Left hindlimb (tissue), 1 donor: ENCODE data around the gene PSKH1.

ENCODE experiments used
- DNase-seq: peaks from one replicate; pipeline ENCODE4 v3.0.0-alpha.2; 2018

PSKH1 gene

GRCh38 chr16:67868290-67868689 lies 24.8 kb upstream of the PSKH1 start:
- DNase-seq = no peak

DNA sequence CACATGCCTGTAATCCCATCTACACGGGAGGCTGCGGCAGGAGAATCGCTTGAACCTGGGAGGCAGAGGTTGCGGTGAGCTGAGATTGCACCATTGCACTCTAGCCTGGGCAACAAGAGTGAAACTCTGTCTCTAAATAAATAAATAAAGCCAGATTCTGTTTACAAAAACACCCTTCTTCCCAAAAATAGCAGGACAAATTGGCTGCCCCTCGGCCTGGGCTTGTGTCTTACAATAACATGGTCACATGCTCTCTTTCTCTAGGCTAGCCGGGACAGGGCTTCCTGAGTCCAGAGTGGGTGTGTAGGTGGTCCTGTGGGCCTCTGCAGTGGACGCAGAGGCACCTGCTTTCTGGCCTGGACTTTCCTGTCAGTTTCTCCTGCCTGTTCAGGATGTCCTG lies 23.4 kb upstream of the PSKH1 start:
- DNase-seq = no peak

DNA sequence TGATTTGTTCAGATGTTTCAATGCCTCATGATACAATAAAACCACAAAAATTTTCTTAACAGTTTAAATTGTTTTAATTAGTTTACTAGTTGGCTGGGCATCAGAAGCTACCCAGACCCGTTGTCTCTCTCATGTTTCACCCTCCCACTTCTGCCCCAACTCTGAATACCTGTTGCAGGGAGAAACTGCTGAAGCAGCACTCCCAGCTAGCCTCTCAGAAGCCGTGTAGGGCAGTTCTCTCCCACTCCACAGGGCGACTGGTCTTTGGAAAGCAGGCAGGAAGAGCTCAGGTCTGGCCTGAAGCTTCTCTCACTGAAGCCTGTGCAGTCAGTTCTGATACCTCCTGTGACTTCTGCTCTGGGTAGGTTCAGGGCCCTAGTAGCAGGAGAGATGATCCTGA lies 21.8 kb upstream of the PSKH1 start:
- no peak for DNase-seq

DNA sequence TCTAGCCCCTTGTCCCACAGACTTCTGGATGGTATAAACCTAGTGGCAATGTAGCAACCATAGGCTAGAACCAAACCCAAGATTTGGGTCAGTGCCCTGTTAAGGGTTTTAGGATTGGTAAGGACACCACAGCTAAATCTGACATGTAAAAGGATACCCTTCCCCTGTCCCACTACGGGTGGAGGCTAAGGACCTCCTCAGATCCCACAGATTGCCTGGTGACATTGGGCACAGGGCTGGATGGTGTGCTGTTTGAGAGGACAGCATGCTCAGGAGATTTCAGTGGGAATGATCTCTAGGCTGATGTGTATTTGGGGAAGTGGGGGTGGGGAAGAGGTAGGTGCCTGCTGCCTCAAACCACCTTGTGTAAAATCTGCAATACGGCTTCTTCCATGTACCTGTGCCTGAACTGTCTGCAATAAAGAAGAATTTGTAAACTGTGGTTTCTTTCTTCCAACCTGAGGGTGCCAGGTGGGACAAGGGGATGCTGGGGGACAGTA lies 20.9 kb upstream of the PSKH1 start:
- DNase-seq = no peak

DNA sequence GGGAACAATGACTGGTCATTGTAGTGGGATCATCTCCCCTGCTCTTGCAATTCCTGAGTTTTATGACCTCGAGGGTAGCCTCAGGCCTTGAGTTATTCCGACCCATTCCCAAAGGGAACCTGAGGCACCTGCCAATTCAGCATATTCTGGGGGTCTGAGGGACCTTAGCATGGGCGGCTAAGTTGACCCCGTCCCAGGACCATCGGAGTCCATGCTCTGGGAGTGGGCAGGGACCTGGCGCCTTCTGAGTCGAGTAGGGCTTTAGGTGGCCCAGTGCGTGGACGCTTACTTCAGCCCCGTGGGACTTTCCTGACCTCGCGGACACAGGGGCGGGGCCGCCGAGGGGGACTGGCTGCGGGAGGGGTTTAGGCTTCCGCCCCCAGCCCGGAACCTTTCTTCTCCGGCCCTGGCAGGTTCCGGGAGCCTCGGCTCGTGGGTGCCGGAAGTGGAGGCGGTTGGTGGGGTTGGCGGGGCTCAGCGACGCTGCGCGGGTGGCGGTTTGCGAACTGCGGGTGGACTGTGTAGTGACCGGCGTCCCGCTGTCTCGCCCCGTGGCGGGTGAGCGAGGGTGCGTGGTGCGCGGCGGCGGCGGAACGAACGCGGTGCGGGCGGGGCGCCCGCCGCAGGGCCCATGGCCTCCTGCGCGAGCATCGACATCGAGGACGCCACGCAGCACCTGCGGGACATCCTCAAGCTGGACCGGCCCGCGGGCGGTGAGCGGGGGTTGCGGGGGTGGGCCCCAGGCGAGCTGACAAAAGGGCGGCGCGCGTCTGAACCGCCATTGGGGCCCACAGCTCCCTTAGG lies 20.2 kb upstream of the PSKH1 start, which contains the start of gene EDC4:
Gene EDC4 (plus strand): TSS at position 422 of the 804 bp plus-strand sequence. CDS start 210 bp downstream, at position 632.
- peak; percentile 85 for DNase-seq

GRCh38 chr16:67873435-67874370 lies 19.4 kb upstream of the PSKH1 start:
- DNase-seq = no peak

DNA sequence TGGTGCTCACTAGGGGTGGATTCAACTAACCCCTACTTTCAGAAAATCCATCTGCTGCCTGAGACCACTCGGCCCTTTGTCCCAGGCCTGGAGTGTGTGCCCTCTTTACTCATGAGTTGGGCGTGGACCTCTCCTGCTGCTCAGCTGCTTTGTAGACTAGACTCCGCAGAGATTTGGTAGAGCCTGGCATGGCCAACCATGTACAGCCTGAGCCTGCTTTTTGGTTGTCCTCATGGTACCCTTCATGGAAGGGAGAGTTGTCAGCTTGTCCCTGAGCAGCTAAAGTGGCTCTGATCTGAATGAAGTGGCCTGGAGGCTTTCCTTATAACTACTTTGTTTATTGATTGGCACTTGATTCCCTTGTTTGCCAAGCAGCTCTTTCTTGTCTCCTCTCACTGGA lies 18.7 kb upstream of the PSKH1 start:
- DNase-seq = no peak

DNA sequence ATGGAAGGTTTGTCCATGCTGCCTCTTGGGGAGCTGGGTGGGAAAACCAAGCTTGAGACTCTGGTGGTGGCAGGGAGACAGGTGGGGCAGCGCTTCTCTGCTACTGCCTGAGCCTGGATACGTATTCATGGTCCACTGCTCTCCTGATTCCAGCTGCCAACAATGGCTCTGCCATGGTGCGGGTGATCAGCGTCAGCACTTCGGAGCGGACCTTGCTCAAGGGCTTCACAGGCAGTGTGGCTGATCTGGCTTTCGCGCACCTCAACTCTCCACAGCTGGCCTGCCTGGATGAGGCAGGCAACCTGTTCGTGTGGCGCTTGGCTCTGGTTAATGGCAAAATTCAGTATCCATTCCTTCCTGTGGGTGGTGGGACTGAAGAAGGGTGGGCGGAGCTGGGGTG lies 16.0 kb upstream of the PSKH1 start:
- DNase-seq = no peak

DNA sequence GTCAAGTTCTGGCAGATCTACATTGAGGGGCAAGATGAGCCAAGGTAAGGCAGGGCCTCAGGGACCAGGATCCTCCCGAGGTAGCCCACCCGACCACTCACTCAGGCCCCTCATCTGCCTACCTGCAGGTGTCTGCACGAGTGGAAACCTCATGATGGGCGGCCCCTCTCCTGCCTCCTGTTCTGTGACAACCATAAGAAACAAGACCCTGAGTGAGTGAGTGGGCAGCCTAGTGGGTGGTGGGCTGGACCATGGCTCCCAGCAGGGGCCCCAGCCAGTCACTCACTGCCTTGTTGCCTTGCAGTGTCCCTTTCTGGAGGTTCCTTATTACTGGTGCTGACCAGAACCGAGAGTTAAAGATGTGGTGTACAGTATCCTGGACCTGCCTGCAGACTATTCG lies 14.8 kb upstream of the PSKH1 start:
- no peak for DNase-seq

DNA sequence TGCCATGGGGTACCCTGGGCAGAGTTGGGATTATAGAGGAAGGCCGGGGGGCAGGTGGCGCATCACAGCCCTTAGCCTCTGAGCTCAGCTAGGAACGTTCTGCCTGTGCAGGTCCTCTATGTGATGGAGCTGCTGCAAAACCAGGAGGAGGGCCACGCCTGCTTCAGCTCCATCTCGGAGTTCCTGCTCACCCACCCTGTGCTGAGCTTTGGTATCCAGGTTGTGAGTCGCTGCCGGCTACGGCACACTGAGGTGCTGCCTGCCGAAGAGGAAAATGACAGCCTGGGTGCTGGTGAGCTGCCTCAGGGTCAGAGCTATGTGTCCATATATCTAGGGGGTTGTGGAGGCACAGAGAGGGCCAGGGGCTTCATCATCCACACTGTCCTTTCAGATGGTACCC lies 14.2 kb upstream of the PSKH1 start:
- no peak for DNase-seq

DNA sequence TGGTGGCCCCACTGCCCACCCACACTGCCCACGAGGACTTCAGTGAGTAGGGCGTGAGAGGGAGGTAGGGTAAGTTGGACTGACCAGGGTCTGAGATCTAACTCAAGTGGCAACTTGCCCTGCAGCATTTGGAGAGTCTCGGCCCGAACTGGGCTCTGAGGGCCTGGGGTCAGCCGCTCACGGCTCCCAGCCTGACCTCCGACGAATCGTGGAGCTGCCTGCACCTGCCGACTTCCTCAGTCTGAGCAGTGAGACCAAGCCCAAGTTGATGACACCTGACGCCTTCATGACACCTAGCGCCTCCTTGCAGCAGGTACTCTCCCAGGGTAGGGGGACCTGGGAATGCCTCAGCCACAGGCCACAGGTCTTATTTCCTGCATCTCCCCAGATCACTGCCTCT lies 13.6 kb upstream of the PSKH1 start:
- no peak for DNase-seq

GRCh38 chr16:67879936-67880335 lies 13.1 kb upstream of the PSKH1 start:
- no peak for DNase-seq

DNA sequence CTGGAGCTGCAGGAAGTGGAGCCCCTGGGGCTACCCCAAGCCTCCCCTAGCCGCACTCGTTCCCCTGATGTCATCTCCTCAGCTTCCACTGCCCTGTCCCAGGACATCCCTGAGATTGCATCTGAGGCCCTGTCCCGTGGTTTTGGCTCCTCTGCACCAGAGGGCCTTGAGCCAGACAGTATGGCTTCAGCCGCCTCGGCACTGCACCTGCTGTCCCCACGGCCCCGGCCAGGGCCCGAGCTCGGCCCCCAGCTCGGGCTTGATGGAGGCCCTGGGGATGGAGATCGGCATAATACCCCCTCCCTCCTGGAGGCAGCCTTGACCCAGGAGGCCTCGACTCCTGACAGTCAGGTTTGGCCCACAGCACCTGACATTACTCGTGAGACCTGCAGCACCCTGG lies 12.5 kb upstream of the PSKH1 start:
- no peak for DNase-seq

- no peak for DNase-seq
These were observed 11.4 kb upstream of the PSKH1 start for GRCh38 chr16:67881621-67882161.

DNA sequence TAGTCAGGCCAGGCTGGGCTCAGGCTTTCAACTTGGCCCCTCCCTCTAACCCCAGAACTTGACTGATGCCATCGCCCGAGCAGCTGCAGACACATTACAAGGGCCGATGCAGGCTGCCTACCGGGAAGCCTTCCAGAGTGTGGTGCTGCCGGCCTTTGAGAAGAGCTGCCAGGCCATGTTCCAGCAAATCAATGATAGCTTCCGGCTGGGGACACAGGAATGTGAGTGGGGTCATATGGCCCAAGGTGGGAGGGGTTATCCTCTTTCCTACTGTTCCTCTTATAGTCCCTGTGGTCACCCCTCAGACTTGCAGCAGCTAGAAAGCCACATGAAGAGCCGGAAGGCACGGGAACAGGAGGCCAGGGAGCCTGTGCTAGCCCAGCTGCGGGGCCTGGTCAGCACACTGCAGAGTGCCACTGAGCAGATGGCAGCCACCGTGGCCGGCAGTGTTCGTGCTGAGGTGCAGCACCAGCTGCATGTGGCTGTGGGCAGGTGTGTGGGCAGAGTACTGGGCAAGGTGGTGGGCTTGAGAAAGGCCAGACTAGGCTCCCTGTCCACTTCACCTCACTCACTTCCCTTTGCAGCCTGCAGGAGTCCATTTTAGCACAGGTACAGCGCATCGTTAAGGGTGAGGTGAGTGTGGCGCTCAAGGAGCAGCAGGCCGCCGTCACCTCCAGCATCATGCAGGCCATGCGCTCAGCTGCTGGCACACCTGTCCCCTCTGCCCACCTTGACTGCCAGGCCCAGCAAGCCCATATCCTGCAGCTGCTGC lies 10.5 kb upstream of the PSKH1 start:
- DNase-seq = peak; percentile 78

- DNase-seq = no peak
These were observed 9.7 kb upstream of the PSKH1 start for GRCh38 chr16:67883146-67883871.

DNA sequence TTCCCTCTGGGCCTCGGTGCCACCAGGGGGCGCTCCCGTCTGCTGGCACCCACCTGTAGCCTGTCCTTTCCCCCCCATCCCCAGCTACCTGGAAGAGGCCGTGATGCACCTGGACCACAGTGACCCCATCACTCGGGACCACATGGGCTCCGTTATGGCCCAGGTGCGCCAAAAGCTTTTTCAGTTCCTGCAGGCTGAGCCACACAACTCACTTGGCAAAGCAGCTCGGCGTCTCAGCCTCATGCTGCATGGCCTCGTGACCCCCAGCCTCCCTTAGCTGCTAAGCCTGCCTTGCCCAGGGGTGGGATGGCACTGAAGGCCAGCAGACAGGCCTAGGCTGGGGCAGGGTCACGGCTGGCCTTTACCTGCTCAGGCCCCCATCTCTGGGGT lies 9.2 kb upstream of the PSKH1 start:
- DNase-seq = no peak

DNA sequence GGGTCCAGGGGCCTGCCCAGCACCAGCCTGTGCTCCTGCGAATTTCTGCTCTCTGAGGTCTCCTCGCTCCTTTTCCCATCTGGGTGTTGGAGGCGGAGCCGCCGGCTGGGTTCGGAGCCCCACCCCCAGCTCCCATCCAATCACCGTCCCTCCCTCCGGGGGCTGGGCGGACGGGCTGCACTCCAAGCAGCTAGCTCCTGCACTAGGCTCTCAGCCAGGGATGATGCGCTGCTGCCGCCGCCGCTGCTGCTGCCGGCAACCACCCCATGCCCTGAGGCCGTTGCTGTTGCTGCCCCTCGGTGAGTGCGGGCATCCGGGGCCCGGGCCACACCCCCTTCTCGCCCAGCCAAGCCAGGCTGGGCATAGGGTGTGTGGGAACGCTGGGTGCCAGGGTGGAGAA lies 8.4 kb upstream of the PSKH1 start, which contains the start of gene NRN1L:
Gene NRN1L (plus strand): TSS at position 202 of the 400 bp plus-strand sequence. CDS start 19 bp downstream, at position 221.
- DNase-seq = peak; percentile 91

DNA sequence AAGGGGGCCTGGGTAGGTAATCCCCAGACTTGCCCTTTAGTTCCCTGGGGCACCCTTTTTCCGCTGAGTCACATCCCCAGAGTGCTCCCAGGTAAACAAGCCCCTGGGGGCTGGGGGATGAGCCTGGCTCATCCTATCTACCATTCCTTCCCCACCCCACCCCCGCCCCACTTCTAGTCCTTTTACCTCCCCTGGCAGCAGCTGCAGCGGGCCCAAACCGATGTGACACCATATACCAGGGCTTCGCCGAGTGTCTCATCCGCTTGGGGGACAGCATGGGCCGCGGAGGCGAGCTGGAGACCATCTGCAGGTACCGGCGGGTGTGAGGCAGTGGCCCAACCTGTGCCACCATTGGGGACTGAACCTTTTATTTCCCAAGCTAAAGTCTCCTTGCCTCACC lies 7.5 kb upstream of the PSKH1 start:
- DNase-seq = no peak

GRCh38 chr16:67885976-67886375 lies 7.1 kb upstream of the PSKH1 start:
- no peak for DNase-seq

DNA sequence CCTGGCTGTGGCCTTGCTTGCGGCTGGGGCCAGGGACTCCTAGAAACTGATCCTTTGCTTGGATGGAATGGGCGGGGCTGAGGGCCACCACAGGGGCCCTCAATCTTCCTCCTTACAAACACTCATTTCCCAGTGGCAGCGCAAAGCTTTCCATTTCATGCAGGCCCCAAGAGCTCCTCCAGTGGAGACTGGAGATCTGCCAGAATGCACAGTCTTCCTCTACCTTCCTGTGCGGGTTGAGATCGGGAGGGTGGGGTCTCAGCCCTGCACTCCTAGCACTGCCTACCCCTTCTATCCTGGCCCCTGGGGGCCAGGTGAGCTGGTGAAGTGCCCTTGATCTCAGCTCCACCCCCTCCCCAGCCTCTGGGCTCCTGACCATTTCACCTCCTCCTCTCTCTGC lies 6.7 kb upstream of the PSKH1 start:
- no peak for DNase-seq

DNA sequence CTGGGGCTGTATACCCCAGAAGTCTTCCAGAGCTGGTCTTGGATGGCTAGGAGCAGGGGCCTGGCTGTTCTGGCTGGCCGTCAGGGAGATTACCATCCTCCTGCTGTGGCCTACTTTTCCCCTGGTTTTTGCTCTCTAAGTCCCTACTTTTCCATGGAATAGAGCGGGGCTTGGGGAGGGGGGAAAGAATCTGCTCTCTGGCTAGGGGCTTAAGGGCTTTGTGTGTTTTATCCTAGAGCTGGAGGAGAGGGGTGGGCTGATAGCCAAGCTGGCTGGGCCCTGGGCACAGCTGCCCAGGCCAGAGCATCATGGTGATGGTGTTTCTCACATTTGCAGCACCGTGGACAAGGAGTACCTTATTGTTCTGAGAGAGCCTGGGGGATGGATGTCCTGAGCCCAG lies 4.7 kb upstream of the PSKH1 start:
- DNase-seq = no peak
